Subcutaneous abdominal adipose tissue (tissue), 5 donors: ENCODE data around the gene ZNF337.
A peak's percentile ranks its signal among the peaks of the same experiment; 100 is the strongest.
"Not testable (repeated sequence)": the region's sequence is repeated elsewhere in the genome, so short reads cannot be mapped to it uniquely, and the experiment has no call there.

ENCODE experiments used
- H3K27ac ChIP-seq: one replicate; pipeline ENCODE4 v1.7.0; 2013; ENCODE audit warnings: low read depth, mild to moderate bottlenecking, inconsistent platforms, low read length, moderate library complexity
- H3K27me3 ChIP-seq, 5 donors: one replicate each; pipeline ENCODE4 v1.7.0; 2013; ENCODE audit warnings: low read length in 5 of 5, inconsistent platforms in 1 of 5; ENCODE audit not compliant: control insufficient read depth in 5 of 5, insufficient read depth in 4 of 5
- H3K36me3 ChIP-seq, 5 donors: one replicate each; pipeline ENCODE4 v1.7.0; 2013; ENCODE audit warnings: low read length in 5 of 5; ENCODE audit not compliant: control insufficient read depth in 5 of 5, insufficient read depth in 5 of 5
- H3K4me1 ChIP-seq, 5 donors: one replicate each; pipeline ENCODE4 v1.7.0; 2013; ENCODE audit warnings: low read length in 5 of 5, mild to moderate bottlenecking in 3 of 5, moderate library complexity in 1 of 5; ENCODE audit not compliant: control insufficient read depth in 5 of 5, insufficient read depth in 5 of 5
- H3K4me3 ChIP-seq, 5 donors: one replicate each; pipeline ENCODE4 v1.7.0; 2013; ENCODE audit warnings: low read length in 5 of 5, low read depth in 1 of 5
- H3K9ac ChIP-seq, 5 donors: one replicate each; pipeline ENCODE4 v1.7.0; 2013; ENCODE audit warnings: low read length in 5 of 5, mild to moderate bottlenecking in 4 of 5, moderate library complexity in 3 of 5
- H3K9me3 ChIP-seq, 5 donors: one replicate each; pipeline ENCODE4 v1.7.0; 2013; ENCODE audit warnings: low read length in 5 of 5; ENCODE audit not compliant: control insufficient read depth in 5 of 5
- donor health status: healthy.
- donor health status: healthy.
- donor health status: healthy.
- donor health status: healthy.
- donor health status: healthy.

The ZNF337 gene

DNA sequence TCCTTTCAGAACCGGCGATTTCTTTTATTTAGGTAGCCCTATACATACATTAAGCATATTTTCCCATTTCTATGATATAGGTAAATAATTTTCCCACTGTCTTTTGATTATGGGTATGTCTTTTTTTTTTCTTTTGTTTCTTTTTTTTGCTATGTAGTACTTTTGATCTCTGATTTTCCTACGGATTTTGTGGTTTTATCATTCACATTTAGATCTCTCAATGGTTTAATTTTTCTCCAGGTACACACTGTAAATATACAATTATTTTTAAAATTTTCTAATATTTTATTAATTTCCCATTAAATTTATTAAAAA, 436 bp upstream of the ZNF337 start:
- Histone ChIP-seq H3K4me1 (peaks cover 2 to 16% (median 14%) of the 10 kb centered on the region in 5 donors), H3K27ac (peak overlapping the region; percentile 76), H3K27me3 (no peaks in the 10 kb centered on the region), H3K9ac (peak overlapping the region in 4 of 5 donors; percentile 93 to 98 (median 96)), H3K36me3 (no peaks in the 10 kb centered on the region), H3K9me3 (peaks cover 0 to 8% (median 4%) of the 10 kb centered on the region in 5 donors), H3K4me3 (peak overlapping the region; percentile 80 to 93 (median 89))

DNA sequence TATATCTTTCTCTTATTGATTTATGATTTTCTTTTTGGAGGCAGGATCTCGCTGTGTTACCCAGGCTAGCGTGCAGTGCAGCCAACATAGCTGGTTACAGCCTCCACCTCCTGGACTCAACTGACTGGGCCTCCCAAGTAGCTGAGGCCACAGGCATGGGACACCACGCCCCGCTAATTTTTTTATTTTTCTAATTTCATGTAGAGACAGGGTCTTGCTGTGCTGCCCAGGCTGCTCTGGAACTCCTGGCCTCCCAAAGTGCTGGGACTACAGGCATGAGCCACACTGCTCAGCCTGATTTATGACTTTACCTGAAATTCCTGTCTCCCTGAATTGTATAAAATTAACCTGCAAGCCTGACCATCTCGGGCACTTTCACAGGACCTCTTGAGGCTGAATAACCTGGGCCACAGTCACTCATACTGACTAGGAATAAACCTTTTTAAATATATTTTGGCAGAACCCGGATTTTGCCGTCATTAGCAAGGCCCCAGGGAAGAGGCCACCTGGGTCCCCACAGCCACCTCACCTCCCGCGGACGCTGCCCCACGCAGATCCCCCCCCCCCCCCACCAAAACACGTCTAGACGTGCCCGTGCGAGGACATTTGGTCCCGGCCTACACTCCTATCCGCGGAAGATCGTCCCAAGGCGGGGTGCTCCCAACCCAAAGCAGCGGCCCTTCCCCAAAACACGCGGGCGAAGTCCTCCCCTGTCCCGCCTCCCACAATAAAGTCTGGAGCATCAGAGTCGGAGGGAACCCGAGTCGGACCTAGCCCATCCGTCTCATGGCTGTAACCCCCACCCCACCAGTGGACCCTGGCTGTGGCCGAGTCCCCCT, 902 bp downstream of the ZNF337 start:
- H3K27ac ChIP-seq, result peak overlapping the region; percentile 76
- H3K9me3 ChIP-seq, result peaks cover 0 to 8% (median 4%) of the 10 kb centered on the region in 5 donors
- H3K9ac ChIP-seq, result peak overlapping the region; percentile 56 to 98 (median 96)
- peaks cover 0 to 5% (median 0%) of the 10 kb centered on the region in 5 donors for H3K36me3 ChIP-seq
- peaks cover 2 to 16% (median 14%) of the 10 kb centered on the region in 5 donors for H3K4me1 ChIP-seq
- H3K27me3 ChIP-seq, result no peaks in the 10 kb centered on the region
- H3K4me3 ChIP-seq, result peak overlapping the region; percentile 59 to 93 (median 89)

DNA sequence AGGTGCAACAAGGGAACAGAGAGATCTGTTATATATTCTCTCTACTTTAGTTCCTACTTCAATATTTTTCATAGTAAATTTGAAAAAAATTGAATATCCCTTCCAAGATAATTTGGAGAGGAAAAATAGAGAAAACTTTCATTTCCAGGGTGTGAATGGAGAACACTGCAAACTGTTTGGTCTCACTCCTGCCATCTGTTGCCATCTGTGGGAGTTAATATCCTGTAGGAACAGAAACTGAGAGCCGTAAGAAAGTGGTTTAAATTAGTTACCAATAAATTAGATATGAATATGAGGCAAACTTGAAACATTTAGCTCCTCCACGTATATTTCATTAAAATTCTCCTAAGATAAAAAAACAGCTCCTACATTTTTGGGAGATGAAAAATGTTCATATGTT, 4.2 kb downstream of the ZNF337 start:
- peak overlapping the region in 1 of 5 donors; percentile 8 for H3K9ac ChIP-seq
- H3K9me3 ChIP-seq, result no peaks in the 10 kb centered on the region
- H3K4me3 ChIP-seq, result no peak overlapping the region
- H3K4me1 ChIP-seq, result peaks cover 2 to 15% (median 14%) of the 10 kb centered on the region in 5 donors
- peaks cover 0 to 5% (median 0%) of the 10 kb centered on the region in 5 donors for H3K36me3 ChIP-seq
- H3K27me3 ChIP-seq, result no peaks in the 10 kb centered on the region
- H3K27ac ChIP-seq, result no peak overlapping the region

DNA sequence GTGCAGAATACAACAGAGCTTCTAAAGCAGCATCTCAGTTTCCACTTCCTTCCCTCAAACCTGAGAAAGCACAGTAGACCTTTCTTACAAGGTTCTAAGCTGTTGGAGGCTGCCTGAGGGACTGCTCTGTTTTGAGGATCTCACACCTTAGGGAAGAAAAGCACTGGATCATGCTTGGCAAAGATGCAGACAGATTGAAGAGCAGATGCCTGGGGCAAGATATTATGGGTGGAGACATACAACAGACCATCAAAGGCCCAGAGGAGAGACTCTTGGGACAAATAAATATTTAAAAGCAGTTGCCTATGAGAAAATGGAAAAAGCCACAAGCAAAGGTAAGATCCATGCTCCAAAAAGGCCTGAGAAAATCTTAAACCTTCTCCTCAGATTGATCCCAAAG, 6.2 kb downstream of the ZNF337 start:
- H3K36me3 ChIP-seq, result peaks cover 0 to 15% (median 10%) of the 10 kb centered on the region in 5 donors
- H3K4me1 ChIP-seq, result peaks cover 0 to 4% (median 3%) of the 10 kb centered on the region in 5 donors
- H3K9ac ChIP-seq, result no peak overlapping the region
- no peak overlapping the region for H3K27ac ChIP-seq
- no peak overlapping the region for H3K4me3 ChIP-seq
- no peaks in the 10 kb centered on the region for H3K27me3 ChIP-seq
- no peaks in the 10 kb centered on the region for H3K9me3 ChIP-seq

DNA sequence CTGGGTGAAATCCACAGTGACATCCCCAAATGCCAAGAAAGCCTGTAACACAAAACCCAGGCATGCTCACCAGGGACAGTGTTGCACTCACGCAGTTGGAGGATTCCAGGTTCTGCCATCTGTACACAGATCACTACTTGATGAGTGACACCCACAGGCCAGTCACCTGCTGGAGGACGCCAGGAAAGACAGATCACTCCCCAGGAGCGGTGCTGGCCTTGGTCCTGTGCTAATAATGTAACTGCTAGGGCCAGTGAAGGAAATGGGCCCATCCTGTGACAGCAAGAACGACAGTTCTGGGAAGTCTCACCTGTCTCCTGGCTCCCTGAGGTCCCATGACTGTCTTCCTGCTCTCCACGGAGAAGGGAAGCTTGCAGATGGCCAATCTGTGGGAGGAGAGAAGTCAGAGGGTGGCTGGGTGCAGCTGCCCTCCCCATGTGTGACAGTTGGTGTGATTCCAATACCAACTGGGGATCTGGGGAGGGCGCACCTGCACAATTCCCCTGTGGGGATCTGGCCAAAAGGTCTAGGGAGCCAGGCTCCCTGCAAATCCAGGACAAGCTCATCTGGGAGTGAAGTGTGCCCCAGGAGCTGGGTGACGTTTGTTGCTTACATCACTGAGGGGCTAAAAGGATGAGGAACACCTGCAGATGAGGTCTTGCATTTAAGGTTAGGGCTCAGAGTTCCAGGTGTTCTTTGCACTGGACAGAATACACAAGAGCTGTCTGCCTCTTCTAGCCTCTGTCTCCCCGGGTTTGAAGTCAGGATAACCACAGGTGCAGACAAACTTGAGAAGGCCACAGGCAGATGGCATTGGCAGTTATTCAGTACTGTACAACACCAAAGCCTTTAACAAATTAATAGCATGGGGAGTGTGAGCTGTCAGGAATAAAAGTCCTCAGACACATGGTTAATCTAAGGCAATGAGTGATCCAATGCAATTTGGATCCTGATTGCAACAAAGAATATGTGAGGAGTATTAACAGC, 10.3 kb downstream of the ZNF337 start:
- H3K36me3 ChIP-seq, result peaks cover 4 to 25% (median 17%) of the 10 kb centered on the region in 5 donors
- no peaks in the 10 kb centered on the region for H3K27me3 ChIP-seq
- no peak overlapping the region for H3K4me3 ChIP-seq
- H3K27ac ChIP-seq, result no peak overlapping the region
- H3K9ac ChIP-seq, result no peak overlapping the region
- H3K4me1 ChIP-seq, result no peaks in the 10 kb centered on the region
- H3K9me3 ChIP-seq, result no peaks in the 10 kb centered on the region

DNA sequence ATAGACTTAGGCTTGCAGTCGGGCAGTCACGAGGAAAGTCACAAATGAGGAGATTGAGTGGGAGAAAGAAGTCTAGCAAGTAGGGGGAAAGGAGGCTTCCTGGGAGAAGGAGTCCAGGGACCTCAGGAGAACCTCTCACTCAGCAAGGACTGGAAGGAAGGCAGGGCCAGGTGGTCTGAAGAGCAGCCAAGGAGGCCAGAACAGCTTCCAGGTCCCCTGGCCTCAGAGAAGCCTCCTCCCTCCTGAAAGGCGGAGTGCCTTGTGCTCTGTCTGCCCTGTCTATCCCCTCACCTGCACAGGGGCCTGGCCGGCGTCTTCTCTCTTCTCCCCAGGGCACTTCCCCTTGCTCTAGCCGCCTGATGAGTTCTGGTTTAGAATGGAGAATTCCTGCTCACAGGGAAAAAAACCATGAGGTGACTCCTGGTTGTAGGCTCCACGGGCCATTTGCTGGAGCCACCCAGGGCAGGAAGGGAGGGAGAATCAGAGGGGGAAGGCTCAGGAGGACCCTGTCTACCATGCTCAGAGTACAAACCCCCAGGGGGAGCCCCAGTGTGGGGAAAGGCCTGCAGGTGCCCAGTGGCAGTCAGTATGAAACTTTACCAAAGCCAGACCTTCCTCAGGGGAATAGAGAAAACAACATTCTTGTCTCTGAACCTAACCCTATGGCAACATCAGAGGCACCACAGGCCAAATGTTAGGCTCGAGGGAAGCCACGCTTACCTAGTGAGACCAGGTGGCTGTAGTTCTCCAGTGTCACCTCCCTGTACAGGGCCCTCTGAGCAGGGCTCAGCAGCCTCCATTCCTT, 11.2 kb downstream of the ZNF337 start:
- Histone ChIP-seq H3K27ac (no peak overlapping the region), H3K36me3 (peaks cover 11 to 33% (median 22%) of the 10 kb centered on the region in 5 donors), H3K27me3 (no peaks in the 10 kb centered on the region), H3K4me3 (no peak overlapping the region), H3K9ac (no peak overlapping the region), H3K9me3 (no peaks in the 10 kb centered on the region), H3K4me1 (no peaks in the 10 kb centered on the region)

DNA sequence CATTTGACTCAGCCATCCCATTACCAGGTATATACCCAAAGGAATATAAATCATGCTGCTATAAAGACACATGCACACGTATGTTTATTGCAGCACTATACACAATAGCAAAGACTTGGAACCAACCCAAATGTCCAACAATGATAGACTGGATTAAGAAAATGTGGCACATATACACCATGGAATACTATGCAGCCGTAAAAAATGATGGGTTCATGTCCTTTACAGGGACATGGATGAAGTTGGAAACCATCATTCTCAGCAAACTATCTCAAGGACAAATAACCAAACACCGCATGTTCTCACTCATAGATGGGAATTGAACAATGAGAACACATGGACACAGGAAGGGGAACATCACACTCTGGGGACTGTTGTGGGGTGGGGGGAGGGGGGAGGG, 12.8 kb downstream of the ZNF337 start:
- H3K27ac ChIP-seq, H3K9me3 ChIP-seq, H3K4me1 ChIP-seq, H3K9ac ChIP-seq, H3K4me3 ChIP-seq, H3K27me3 ChIP-seq: not testable (repeated sequence)
- peaks cover 16 to 33% (median 22%) of the 10 kb centered on the region in 5 donors for H3K36me3 ChIP-seq

DNA sequence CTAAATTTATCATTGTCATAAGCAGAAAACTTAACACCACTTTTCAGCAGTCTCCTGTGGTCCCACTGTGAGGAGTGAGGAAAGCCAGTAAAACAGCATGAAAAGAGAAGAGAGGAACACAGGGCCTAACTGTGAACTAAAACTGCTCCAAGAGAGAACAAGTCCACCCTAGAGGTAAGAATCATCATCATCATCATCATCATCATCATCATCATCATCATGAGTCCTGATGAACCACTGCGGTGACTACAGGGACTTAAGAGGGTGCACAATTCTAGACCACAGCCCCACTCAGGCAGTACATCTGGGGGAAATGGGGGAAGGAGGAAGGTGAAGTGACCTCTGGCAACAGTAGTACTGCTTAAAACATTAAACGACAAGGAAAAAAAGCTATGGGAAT, 13.6 kb downstream of the ZNF337 start:
- no peak overlapping the region for H3K9ac ChIP-seq
- H3K4me3 ChIP-seq, result no peak overlapping the region
- H3K36me3 ChIP-seq, result peaks cover 18 to 38% (median 26%) of the 10 kb centered on the region in 5 donors
- no peaks in the 10 kb centered on the region for H3K4me1 ChIP-seq
- H3K27ac ChIP-seq, result no peak overlapping the region
- no peaks in the 10 kb centered on the region for H3K9me3 ChIP-seq
- H3K27me3 ChIP-seq, result no peaks in the 10 kb centered on the region

DNA sequence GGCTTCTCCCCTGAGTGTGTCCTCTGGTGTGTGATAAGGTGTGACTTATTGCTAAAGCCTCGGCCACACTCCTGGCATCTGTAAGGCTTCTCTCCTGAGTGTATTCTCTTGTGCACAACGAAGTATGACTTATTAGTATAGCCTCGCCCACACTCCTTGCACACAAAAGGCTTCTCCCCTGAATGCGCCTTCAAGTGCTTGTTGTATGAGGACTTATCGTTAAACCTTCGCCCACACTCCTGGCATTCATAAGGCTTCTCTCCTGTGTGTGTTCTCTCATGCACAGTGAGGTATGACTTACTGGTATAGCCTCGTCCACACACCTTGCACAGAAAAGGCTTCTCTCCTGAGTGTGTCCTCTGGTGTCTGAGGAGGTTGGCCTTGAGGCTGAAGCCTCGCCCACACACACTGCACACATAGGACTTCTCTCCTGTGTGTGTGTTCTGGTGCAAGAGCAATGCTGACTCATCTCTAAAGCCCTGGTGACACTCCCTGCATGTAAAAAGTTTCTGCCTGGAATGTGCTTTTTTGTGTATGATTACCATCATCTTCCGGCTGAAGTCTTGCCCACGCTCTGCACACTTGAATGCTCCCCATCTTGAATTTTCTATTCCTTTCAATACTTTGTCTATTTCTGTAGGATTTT, 20.4 kb downstream of the ZNF337 start:
- Histone ChIP-seq H3K9ac (no peak overlapping the region), H3K27me3 (no peaks in the 10 kb centered on the region), H3K27ac (no peak overlapping the region), H3K9me3 (peaks cover 0 to 7% (median 0%) of the 10 kb centered on the region in 5 donors), H3K4me1 (peaks cover 0 to 12% (median 4%) of the 10 kb centered on the region in 5 donors), H3K4me3 (no peak overlapping the region), H3K36me3 (peaks cover 31 to 64% (median 56%) of the 10 kb centered on the region in 5 donors)
